NCI-H774 (cell line): ENCODE data around the gene SEL1L3.

ENCODE experiments used
- DNase-seq: peaks from one replicate; lab custom pipeline; 2025; lab: John Stamatoyannopoulos, UW

The SEL1L3 gene

GRCh38 chr4:25847329-25847728 lies 15.5 kb downstream of the SEL1L3 start:
- no peak for DNase-seq

- no peak for DNase-seq
Measured at GRCh38 chr4:25845841-25846653, 16.7 kb downstream of the SEL1L3 start.

GRCh38 chr4:25844961-25845712 lies 17.7 kb downstream of the SEL1L3 start:
- no peak for DNase-seq

GRCh38 chr4:25843340-25844097 lies 19.3 kb downstream of the SEL1L3 start:
- no peak for DNase-seq

- no peak for DNase-seq
Measured at GRCh38 chr4:25842229-25842845, 20.5 kb downstream of the SEL1L3 start.

GRCh38 chr4:25839687-25840086 lies 23.1 kb downstream of the SEL1L3 start:
- no peak for DNase-seq

GRCh38 chr4:25839233-25839632 lies 23.6 kb downstream of the SEL1L3 start:
- DNase-seq, result no peak

GRCh38 chr4:25838526-25838925 lies 24.3 kb downstream of the SEL1L3 start:
- DNase-seq, result no peak

GRCh38 chr4:25837107-25837506 lies 25.7 kb downstream of the SEL1L3 start:
- no peak for DNase-seq

GRCh38 chr4:25835384-25835783 lies 27.4 kb downstream of the SEL1L3 start:
- no peak for DNase-seq

GRCh38 chr4:25834411-25835107 lies 28.2 kb downstream of the SEL1L3 start:
- no peak for DNase-seq

GRCh38 chr4:25830548-25830947 lies 32.2 kb downstream of the SEL1L3 start:
- no peak for DNase-seq

- DNase-seq, result no peak
Measured at GRCh38 chr4:25827897-25828296, 34.9 kb downstream of the SEL1L3 start.

- no peak for DNase-seq
Measured at GRCh38 chr4:25827373-25827772, 35.4 kb downstream of the SEL1L3 start.

GRCh38 chr4:25826074-25826752 lies 36.6 kb downstream of the SEL1L3 start:
- no peak for DNase-seq

GRCh38 chr4:25823632-25824031 lies 39.2 kb downstream of the SEL1L3 start:
- DNase-seq, result peak; percentile 38

- DNase-seq, result no peak
Measured at GRCh38 chr4:25821899-25822298, 40.9 kb downstream of the SEL1L3 start.

GRCh38 chr4:25821267-25821666 lies 41.5 kb downstream of the SEL1L3 start:
- no peak for DNase-seq

GRCh38 chr4:25818876-25819275 lies 43.9 kb downstream of the SEL1L3 start:
- no peak for DNase-seq

- DNase-seq, result no peak
Measured at GRCh38 chr4:25818371-25818871, 44.4 kb downstream of the SEL1L3 start.
